Aorta (tissue), 5 donors: ENCODE measurements around the gene ULK4. TPM values are rescaled to one million over a fixed set of nuclear protein-coding genes. Genes with fewer than 3 reads are reported as not detected.
"Not testable (repeated sequence)": the region's sequence is repeated elsewhere in the genome, so short reads cannot be mapped to it uniquely, and the experiment has no call there.

Experiments
- ATAC-seq: fragments of 200-7000 bp; cut with Tn5 transposase; one replicate; pipeline ENCODE4 v1.9.1; 2022; ENCODE audit warnings: moderate library complexity; ENCODE audit not compliant: low FRiP score
- DNase-seq, 2 donors: peaks; one replicate each; pipeline ENCODE4 v3.0.0-alpha.2; 2020
- H3K27ac ChIP-seq, 2 donors: one replicate each; pipeline ENCODE4 v1.5.1; 2013; ENCODE audit warnings: low read length in 2 of 2, mild to moderate bottlenecking in 2 of 2, moderate library complexity in 2 of 2, control low read depth in 1 of 2, inconsistent platforms in 1 of 2, low read depth in 1 of 2
- H3K27me3 ChIP-seq, 2 donors: one replicate each; pipeline ENCODE4 v1.6.1; 2013; ENCODE audit warnings: control low read depth in 1 of 2, low read length in 1 of 2, mild to moderate bottlenecking in 1 of 2, moderate library complexity in 1 of 2; ENCODE audit not compliant: insufficient read depth in 2 of 2, control insufficient read depth in 1 of 2
- H3K36me3 ChIP-seq, 2 donors: one replicate each; pipeline ENCODE4 v1.6.1; 2013; ENCODE audit warnings: control low read depth in 1 of 2, low read length in 1 of 2, mild to moderate bottlenecking in 1 of 2; ENCODE audit not compliant: insufficient read depth in 2 of 2, control insufficient read depth in 1 of 2
- H3K4me1 ChIP-seq, 2 donors: one replicate each; pipeline ENCODE4 v1.6.1; 2013; ENCODE audit warnings: low read length in 2 of 2, control low read depth in 1 of 2, mild to moderate bottlenecking in 1 of 2, moderate library complexity in 1 of 2; ENCODE audit not compliant: insufficient read depth in 2 of 2, control insufficient read depth in 1 of 2
- H3K4me3 ChIP-seq, 2 donors: one replicate each; pipeline ENCODE4 v1.5.1; 2013; ENCODE audit warnings: low read length in 2 of 2, control low read depth in 1 of 2, mild to moderate bottlenecking in 1 of 2
- H3K9me3 ChIP-seq: one replicate; pipeline ENCODE4 v1.6.1; 2013; ENCODE audit warnings: mild to moderate bottlenecking, low read length; ENCODE audit not compliant: control insufficient read depth
- WGBS, 2 donors: extraction: QIAGEN DNeasy Blood & Tissue Kit; methylation state at CpG; one replicate each; pipeline ENCODE4 v1.1.7; 2013; 5-methylcytosine and 5-hydroxymethylcytosine counted together
- intact Hi-C, 2 donors: fragments of 100-400 bp; cut with DNase I; formaldehyde crosslinking; loops; one replicate each; pipeline versions ENCODE4 v1.14.2 to v1.15.0; 2022
- polyA plus RNA-seq, 2 donors: library from polyadenylated mRNA; stranded (reverse); fragments of 200-250 nt; gene quantifications; one replicate each; pipeline ENCODE4 v1.2.3, GENCODE V29; 2013
- total RNA-seq, 2 donors: library from RNA; stranded (reverse); fragmentation: NEBNext Ultra II Directional; extraction: Animal tissue kit (Norgen Biotek cat#: 25700); gene quantifications; one replicate each; pipeline ENCODE4 v1.2.1, GENCODE V29; 2021
- donor health status: healthy with polysubstance abuse.
- donor health status: Bipolar disorder and iron deficiency.
- donor health status: DM: no; HTN: no; CAD: no.
- donor health status: DM: no; HTN: no; CAD: no.
- donor health status: DM: yes; HTN: yes; CAD: no.

ULK4 gene
- total and polyA plus RNA-seq, 4 donors = 1.1 to 15.2 (median 7.5) TPM

DNA sequence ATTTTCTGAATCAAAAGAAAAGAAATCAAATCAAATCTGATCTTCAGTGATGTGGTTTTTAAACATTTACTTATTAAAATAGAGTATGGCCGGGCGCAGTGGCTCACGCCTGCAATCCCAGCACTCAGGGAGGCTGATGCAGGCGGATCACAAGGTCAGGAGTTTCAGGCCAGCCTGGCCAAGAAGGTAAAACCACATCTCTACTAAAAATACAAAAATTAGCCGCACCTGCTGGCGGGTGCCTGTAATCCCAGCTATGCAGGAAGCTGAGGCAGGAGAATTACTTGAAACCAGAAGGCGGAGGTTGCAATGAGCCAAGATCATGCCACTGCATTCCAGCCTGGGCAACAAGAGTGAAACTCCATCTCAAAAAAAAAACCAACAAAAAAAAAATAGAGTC lies 169.1 kb downstream of the ULK4 start:
- WGBS, 2 donors = 77 to 78% methylated on average over 7 of the region's 7 CpGs
- intact Hi-C loops = no loop called here
- no peak overlapping the region for H3K27ac ChIP-seq
- no peak overlapping the region for H3K4me3 ChIP-seq
- H3K27me3 ChIP-seq = no peaks in the 10 kb centered on the region
- H3K4me1 ChIP-seq = peaks cover 0 to 1% of the 10 kb centered on the region in 2 donors
- DNase-seq = no peak
- ATAC-seq = no peak
- no peaks in the 10 kb centered on the region for H3K36me3 ChIP-seq
- no peaks in the 10 kb centered on the region for H3K9me3 ChIP-seq

- Histone ChIP-seq H3K9me3 (peaks cover 2% of the 10 kb centered on the region), H3K27ac (no peak overlapping the region), H3K4me3 (no peak overlapping the region), H3K4me1 (no peaks in the 10 kb centered on the region), H3K36me3 (no peaks in the 10 kb centered on the region), H3K27me3 (no peaks in the 10 kb centered on the region)
- 50 to 53% methylated on average over 2 of the region's 2 CpGs for WGBS, 2 donors
- DNase-seq (no peak), ATAC-seq (no peak)
- intact Hi-C loops = no loop called here
These were observed 192.8 kb downstream of the ULK4 start for GRCh38 chr3:41769106-41769505.

DNA sequence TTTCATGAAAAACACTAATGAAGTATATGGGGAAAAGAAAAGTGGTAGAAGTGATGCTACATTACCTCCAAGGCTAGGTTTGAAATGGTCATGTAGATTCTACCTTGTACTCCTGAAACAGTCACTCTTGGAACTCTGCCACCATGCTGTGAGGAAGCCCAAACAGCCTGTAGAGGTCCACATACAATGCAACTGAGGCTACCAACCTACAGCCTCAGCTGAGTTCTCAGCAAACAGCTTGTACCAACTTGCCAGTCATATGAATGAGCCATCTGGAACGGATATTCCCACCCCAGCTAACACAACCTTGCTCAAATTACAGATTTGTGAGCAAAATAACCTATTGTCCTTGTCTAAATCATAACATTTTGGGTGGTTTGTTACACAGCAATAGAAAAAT lies 193.5 kb downstream of the ULK4 start:
- Histone ChIP-seq H3K36me3 (no peaks in the 10 kb centered on the region), H3K4me3 (no peak overlapping the region), H3K27me3 (no peaks in the 10 kb centered on the region), H3K4me1 (no peaks in the 10 kb centered on the region), H3K27ac (no peak overlapping the region), H3K9me3 (peaks cover 2% of the 10 kb centered on the region)
- WGBS, 2 donors = 95 to 100% methylated on average over 1 of the region's 1 CpG
- intact Hi-C loops = no loop called here
- no peak for DNase-seq
- no peak for ATAC-seq

DNA sequence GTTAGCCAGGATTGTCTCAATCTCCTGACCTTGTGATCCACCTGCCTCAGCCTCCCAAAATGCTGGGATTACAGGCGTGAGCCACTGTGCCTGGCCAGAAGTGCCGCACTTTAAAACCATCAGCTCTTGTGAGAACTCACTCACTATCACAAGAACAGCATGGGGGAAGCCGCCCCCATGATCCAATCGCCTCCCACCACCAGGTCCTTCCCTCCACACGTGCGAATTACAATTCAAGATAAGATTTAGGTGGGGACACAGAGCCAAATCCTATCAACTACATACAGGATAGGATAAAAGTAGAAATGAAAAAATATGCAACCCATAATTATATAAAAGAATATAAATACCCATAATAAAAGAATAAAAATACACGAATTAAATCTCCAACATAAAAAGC lies 199.0 kb downstream of the ULK4 start:
- H3K4me3 ChIP-seq, DNase-seq, H3K4me1 ChIP-seq, ATAC-seq, H3K27ac ChIP-seq, H3K36me3 ChIP-seq, H3K27me3 ChIP-seq, intact Hi-C loops, H3K9me3 ChIP-seq: not testable (repeated sequence)
- WGBS, 2 donors = 89 to 90% methylated on average over 7 of the region's 7 CpGs

DNA sequence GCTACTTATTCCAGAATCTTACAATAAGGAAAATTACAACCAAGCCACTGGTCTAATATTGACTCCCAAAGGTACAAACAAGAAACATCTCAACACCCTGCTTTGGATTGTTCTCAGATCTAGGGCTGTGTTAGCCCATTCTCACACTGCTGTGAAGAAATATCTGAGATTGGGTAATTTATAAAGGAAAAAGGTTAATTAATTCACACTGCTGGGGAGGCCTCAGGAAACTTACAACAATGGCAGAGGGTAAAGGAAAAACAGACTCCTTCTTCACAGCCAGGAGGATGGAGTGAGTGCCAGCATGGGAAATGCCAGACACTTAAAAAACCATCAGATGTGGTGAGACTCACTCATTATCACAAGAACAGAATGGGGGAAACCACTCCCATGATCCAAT lies 208.3 kb downstream of the ULK4 start:
- Histone ChIP-seq H3K27ac (no peak overlapping the region), H3K27me3 (no peaks in the 10 kb centered on the region), H3K9me3 (no peaks in the 10 kb centered on the region), H3K4me3 (no peak overlapping the region), H3K4me1 (no peaks in the 10 kb centered on the region), H3K36me3 (peaks cover 0 to 2% of the 10 kb centered on the region in 2 donors)
- DNase-seq (no peak), ATAC-seq (no peak)
- intact Hi-C loops = no loop called here

GRCh38 chr3:41751597-41751996 lies 210.3 kb downstream of the ULK4 start:
- H3K4me3 ChIP-seq = no peak overlapping the region
- peaks cover 0 to 2% of the 10 kb centered on the region in 2 donors for H3K36me3 ChIP-seq
- ATAC-seq = no peak
- H3K27me3 ChIP-seq = no peaks in the 10 kb centered on the region
- no peak for DNase-seq
- no peaks in the 10 kb centered on the region for H3K9me3 ChIP-seq
- no peak overlapping the region for H3K27ac ChIP-seq
- intact Hi-C loops = no loop called here
- no peaks in the 10 kb centered on the region for H3K4me1 ChIP-seq

DNA sequence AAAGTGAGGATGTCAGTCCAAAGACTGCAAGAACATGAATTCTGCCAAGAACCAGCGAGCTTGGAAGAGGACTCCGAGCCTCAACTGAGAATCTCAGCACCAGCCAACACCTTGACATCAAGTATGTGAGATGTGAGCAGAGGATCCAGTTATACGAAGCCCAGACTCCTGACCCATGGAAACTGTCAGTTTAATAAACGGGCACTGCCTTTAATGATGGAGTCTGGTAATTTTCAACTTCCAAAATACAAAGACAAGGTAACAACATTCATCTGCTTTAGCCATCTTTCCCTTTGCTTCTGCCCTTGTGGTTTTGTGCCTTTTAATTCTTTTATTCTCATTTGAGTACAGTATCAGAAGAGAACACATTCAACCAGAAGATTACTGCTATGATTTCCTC lies 211.9 kb downstream of the ULK4 start:
- 93 to 95% methylated on average over 4 of the region's 4 CpGs for WGBS, 2 donors

GRCh38 chr3:41746215-41746614 lies 215.7 kb downstream of the ULK4 start:
- no peaks in the 10 kb centered on the region for H3K4me1 ChIP-seq
- no peaks in the 10 kb centered on the region for H3K27me3 ChIP-seq
- no peak for ATAC-seq
- whole genome bisulfite sequencing, 2 donors = 98 to 100% methylated on average over 1 of the region's 1 CpG
- no peak overlapping the region for H3K4me3 ChIP-seq
- peaks cover 2% of the 10 kb centered on the region for H3K9me3 ChIP-seq
- DNase-seq = no peak
- no peaks in the 10 kb centered on the region for H3K36me3 ChIP-seq
- H3K27ac ChIP-seq = no peak overlapping the region
- intact Hi-C loops = no loop called here

More for the DNA sequence above, 211.9 kb downstream of the ULK4 start:
- ATAC-seq (no peak), DNase-seq (no peak)
- Histone ChIP-seq H3K27ac (no peak overlapping the region), H3K36me3 (peaks cover 0 to 2% of the 10 kb centered on the region in 2 donors), H3K4me3 (no peak overlapping the region), H3K9me3 (no peaks in the 10 kb centered on the region), H3K27me3 (no peaks in the 10 kb centered on the region), H3K4me1 (no peaks in the 10 kb centered on the region)
- intact Hi-C loops = no loop called here

DNA sequence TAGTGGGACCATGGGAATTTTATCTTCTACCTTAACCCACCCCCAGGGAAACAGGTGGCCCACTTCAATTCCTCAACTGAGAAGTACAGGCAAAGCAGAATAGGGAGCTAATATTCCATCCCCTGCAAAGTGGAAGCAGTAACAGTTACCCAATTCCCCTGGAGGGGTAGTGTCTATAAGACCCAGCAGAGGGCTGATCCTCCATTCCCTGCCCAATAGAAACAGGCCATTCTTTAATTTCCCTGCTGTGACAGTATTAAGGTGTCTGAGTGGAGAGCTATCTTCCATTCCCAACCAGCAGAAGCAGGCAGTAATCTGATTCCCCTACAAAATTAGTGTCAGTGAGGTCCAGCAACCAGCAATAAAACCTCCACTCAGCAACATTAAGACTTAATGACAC lies 219.8 kb downstream of the ULK4 start:
- DNase-seq = no peak
- Histone ChIP-seq H3K4me1 (no peaks in the 10 kb centered on the region), H3K27me3 (no peaks in the 10 kb centered on the region), H3K27ac (no peak overlapping the region), H3K9me3 (peaks cover 2% of the 10 kb centered on the region), H3K36me3 (peaks cover 0 to 3% of the 10 kb centered on the region in 2 donors), H3K4me3 (no peak overlapping the region)
- intact Hi-C loops = no loop called here
- no peak for ATAC-seq
